Caco-2 (cell line): ENCODE results near the gene PTN. TPM values are rescaled to one million over a fixed set of nuclear protein-coding genes. Genes with fewer than 3 reads are reported as not detected.

Source experiments
- BruUV-seq: library from RNA; stranded (reverse); fragments of 400-500 nt; replicated peaks from 2 replicates; lab custom pipeline; 2021; lab: Mats Ljungman, UMichigan
- CTCF ChIA-PET: fragments of 300-600 bp; sonication (Branson Sonifier 250); formaldehyde crosslinking; loops from one replicate; lab custom pipeline; 2022; ENCODE audit warnings: antibody characterized with exemption; lab: Charles Lee
- POLR2A ChIA-PET: fragments of 300-600 bp; sonication (Branson Sonifier 250); formaldehyde crosslinking; loops from one replicate; lab custom pipeline; 2022; ENCODE audit warnings: antibody characterized with exemption; lab: Charles Lee
- DNase-seq, 2 experiments: peaks; one replicate each; pipeline versions ENCODE4 v3.0.0 to v3.0.0-alpha.2; 2020 to 2022
- H3K27me3 ChIP-seq: replicated peaks from 2 replicates; pipeline ENCODE4 v1.6.0; 2011; ENCODE audit warnings: low read length; ENCODE audit not compliant: control insufficient read depth, insufficient read depth
- H3K36me3 ChIP-seq: 2 replicates; pipeline ENCODE4 v1.5.1; 2011; ENCODE audit warnings: low read length; ENCODE audit not compliant: control insufficient read depth, insufficient read depth
- H3K4me1 ChIP-seq: fragments of 250-450 bp; sonication (Bioruptor Pico); 2 replicates; pipeline ENCODE4 v1.5.1; 2020; ENCODE audit warnings: mild to moderate bottlenecking
- H3K4me3 ChIP-seq: 2 replicates; pipeline ENCODE4 v1.5.1; 2011; ENCODE audit warnings: low read depth, mild to moderate bottlenecking, control low read depth, low read length
- H3K9me3 ChIP-seq: fragments of 250-450 bp; sonication (Bioruptor Pico); 2 replicates; pipeline ENCODE4 v1.5.1; 2020; ENCODE audit warnings: mild to moderate bottlenecking, moderate library complexity
- H3K27ac Mint-ChIP-seq: one replicate; pipeline ENCODE4 v1.8.0; 2022; ENCODE audit warnings: mixed read lengths; ENCODE audit not compliant: unreplicated experiment
- H3K27me3 Mint-ChIP-seq: one replicate; pipeline ENCODE4 v1.8.0; 2022; ENCODE audit warnings: mixed read lengths; ENCODE audit not compliant: insufficient read depth, unreplicated experiment
- H3K36me3 Mint-ChIP-seq: one replicate; pipeline ENCODE4 v1.8.0; 2022; ENCODE audit warnings: mild to moderate bottlenecking, mixed read lengths; ENCODE audit not compliant: insufficient read depth, unreplicated experiment
- H3K4me1 Mint-ChIP-seq: one replicate; pipeline ENCODE4 v1.8.0; 2022; ENCODE audit warnings: low read depth, mixed read lengths; ENCODE audit not compliant: unreplicated experiment
- H3K4me3 Mint-ChIP-seq: one replicate; pipeline ENCODE4 v1.8.0; 2022; ENCODE audit warnings: mild to moderate bottlenecking, moderate library complexity, mixed read lengths; ENCODE audit not compliant: unreplicated experiment
- H3K9me3 Mint-ChIP-seq: one replicate; pipeline ENCODE4 v1.8.0; 2022; ENCODE audit warnings: mixed read lengths; ENCODE audit not compliant: unreplicated experiment
- CTCF ChIP-seq, 2 experiments: fragments of 200-600 bp in 1 of 2; IDR thresholded peaks; 1 replicate in 1 of 2; 2 replicates in 1 of 2; pipeline versions ENCODE4 v1.5.1 to v1.8.0; 2011 to 2022; ENCODE audit warnings: antibody characterized with exemption in 1 of 2, control low read depth in 1 of 2, inconsistent platforms in 1 of 2, low read depth in 1 of 2, low read length in 1 of 2, mild to moderate bottlenecking in 1 of 2, moderate library complexity in 1 of 2; ENCODE audit not compliant: insufficient read depth in 1 of 2, severe bottlenecking in 1 of 2, unreplicated experiment in 1 of 2
- intact Hi-C: fragments of 100-400 bp; cut with micrococcal nuclease; formaldehyde crosslinking; loops from one replicate; pipeline ENCODE4 v1.10.0; 2022; ENCODE audit not compliant: unreplicated experiment
- total RNA-seq: library from RNA; stranded (reverse); gene quantifications from 2 replicates; pipeline ENCODE4 v1.2.3, GENCODE V29; 2022

PTN gene
- total RNA-seq, 1 experiment from 2014 or later: 4.3 TPM

DNA sequence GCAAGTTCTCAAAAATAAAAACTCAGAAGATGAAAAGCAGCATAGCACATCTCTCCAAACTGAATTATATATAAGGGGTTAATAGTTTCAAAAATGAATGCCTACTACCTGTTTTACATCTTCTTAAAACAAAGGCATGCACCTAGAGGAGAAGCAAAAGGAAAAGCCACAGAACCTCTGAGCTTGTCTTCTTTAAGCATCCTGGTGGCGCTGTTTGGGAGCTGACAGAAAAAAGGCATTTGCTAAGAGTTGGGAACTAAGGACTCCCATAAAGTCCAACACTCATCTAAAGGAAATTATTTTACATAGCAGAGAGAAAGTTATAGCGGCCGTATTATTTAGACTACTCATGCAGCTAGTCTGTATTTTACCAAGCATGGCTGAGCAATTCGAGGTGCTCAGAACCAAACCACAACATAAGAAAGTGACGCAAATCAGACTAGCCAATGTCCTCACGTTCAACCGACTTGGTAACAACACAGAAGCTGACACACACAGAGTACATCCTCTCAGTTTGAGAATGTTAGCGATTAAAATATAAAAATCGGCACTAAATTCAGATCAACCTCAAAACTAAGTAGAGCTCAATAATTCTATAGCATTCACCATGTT lies 38.8 kb downstream of the PTN start:
- Histone ChIP-seq H3K9me3 (no peaks in the 10 kb centered on the region), H3K36me3 (no peaks in the 10 kb centered on the region), H3K27me3 (no peaks in the 10 kb centered on the region), H3K4me1 (no peaks in the 10 kb centered on the region), H3K4me3 (no peak overlapping the region)
- intact Hi-C loops: no loop called here
- TF ChIP-seq CTCF (IDR thresholded peaks at IDR 0.05; ENCODE audit: insufficient read depth in 1 of 2, low read depth in 1 of 2, low read length in 1 of 2, severe bottlenecking in 1 of 2, unreplicated experiment in 1 of 2): no peak
- H3K36me3 Mint-ChIP-seq: no peaks in the 10 kb centered on the region
- no peak for DNase-seq
- H3K9me3 Mint-ChIP-seq: no peaks in the 10 kb centered on the region
- ChIA-PET CTCF (no interaction called here), POLR2A (no interaction called here)
- H3K4me1 Mint-ChIP-seq: no peaks in the 10 kb centered on the region
- no peak overlapping the region for H3K4me3 Mint-ChIP-seq
- no TSS peak for BruUV-seq
- peaks cover 7% of the 10 kb centered on the region for H3K27me3 Mint-ChIP-seq
- no peak overlapping the region for H3K27ac Mint-ChIP-seq

GRCh38 chr7:137304165-137304564 lies 39.4 kb downstream of the PTN start:
- no peaks in the 10 kb centered on the region for H3K36me3 Mint-ChIP-seq
- H3K27ac Mint-ChIP-seq: no peak overlapping the region
- TF ChIP-seq CTCF (IDR thresholded peaks at IDR 0.05; ENCODE audit: insufficient read depth in 1 of 2, low read depth in 1 of 2, low read length in 1 of 2, severe bottlenecking in 1 of 2, unreplicated experiment in 1 of 2): no peak
- no peaks in the 10 kb centered on the region for H3K4me1 Mint-ChIP-seq
- no peaks in the 10 kb centered on the region for H3K36me3 ChIP-seq
- ChIA-PET POLR2A (no interaction called here), CTCF (no interaction called here)
- no peaks in the 10 kb centered on the region for H3K9me3 Mint-ChIP-seq
- no peaks in the 10 kb centered on the region for H3K4me1 ChIP-seq
- BruUV-seq: no TSS peak
- H3K9me3 ChIP-seq: no peaks in the 10 kb centered on the region
- H3K27me3 ChIP-seq: no peaks in the 10 kb centered on the region
- intact Hi-C loops: no loop called here
- no peak overlapping the region for H3K4me3 Mint-ChIP-seq
- peaks cover 7% of the 10 kb centered on the region for H3K27me3 Mint-ChIP-seq
- no peak overlapping the region for H3K4me3 ChIP-seq
- DNase-seq: no peak

- no peak for TF ChIP-seq CTCF (IDR thresholded peaks at IDR 0.05; ENCODE audit: insufficient read depth in 1 of 2, low read depth in 1 of 2, low read length in 1 of 2, severe bottlenecking in 1 of 2, unreplicated experiment in 1 of 2)
- ChIA-PET POLR2A (no interaction called here), CTCF (no interaction called here)
- Mint-ChIP-seq H3K9me3 (no peaks in the 10 kb centered on the region), H3K27ac (no peak overlapping the region), H3K4me3 (no peak overlapping the region), H3K4me1 (no peaks in the 10 kb centered on the region), H3K27me3 (peaks cover 10% of the 10 kb centered on the region), H3K36me3 (no peaks in the 10 kb centered on the region)
- Histone ChIP-seq H3K36me3 (no peaks in the 10 kb centered on the region), H3K4me1 (no peaks in the 10 kb centered on the region), H3K4me3 (no peak overlapping the region), H3K9me3 (no peaks in the 10 kb centered on the region), H3K27me3 (no peaks in the 10 kb centered on the region)
- DNase-seq: no peak
- intact Hi-C loops: no loop called here
- no TSS peak for BruUV-seq
Observed at GRCh38 chr7:137302081-137302480, 41.5 kb downstream of the PTN start.
